T-cell (primary cell): ENCODE data around the gene IL1RL2. TPM values are rescaled to one million over a fixed set of nuclear protein-coding genes. Genes with fewer than 3 reads are reported as not detected.

ENCODE experiments used
- ATAC-seq, 4 experiments: fragments of 200-7000 bp in 3 of 4; fragments of 150-1000 bp in 1 of 4; cut with Tn5 transposase; replicated peaks in 1 of 4; 1 replicate in 3 of 4; 2 replicates in 1 of 4; pipeline ENCODE4 v1.10.0; 2021; ENCODE audit warnings: moderate library complexity in 3 of 4, mild to moderate bottlenecking in 2 of 4, moderate number of reproducible peaks in 1 of 4
- CTCF ChIA-PET, 2 donors: fragments of 300-600 bp; sonication (Branson Sonifier 250); formaldehyde crosslinking; loops; one replicate each; lab custom pipeline; 2022; ENCODE audit warnings: antibody characterized with exemption in 2 of 2; lab: Charles Lee
- POLR2A ChIA-PET, 2 donors: fragments of 300-600 bp; sonication (Branson Sonifier 250); formaldehyde crosslinking; loops; one replicate each; lab custom pipeline; 2022; ENCODE audit warnings: antibody characterized with exemption in 2 of 2; lab: Charles Lee
- DNase-seq, 35 experiments: peaks; one replicate each; pipeline versions ENCODE4 v3.0.0 to v3.0.0-alpha.2; 2013 to 2023
- H3K27ac ChIP-seq: one replicate; pipeline ENCODE4 v1.5.1; 2013; ENCODE audit warnings: low read length
- H3K27me3 ChIP-seq, 2 experiments: replicated peaks in 1 of 2; 1 replicate in 1 of 2; 2 replicates in 1 of 2; pipeline versions ENCODE4 v1.6.1 to v1.7.0; 2013; ENCODE audit warnings: low read length in 1 of 2, mixed read lengths in 1 of 2; ENCODE audit not compliant: control insufficient read depth in 2 of 2, insufficient read depth in 2 of 2; ENCODE audit errors: extremely low read depth in 1 of 2
- H3K36me3 ChIP-seq, 2 donors: 1 replicate in 1 of 2; 2 replicates in 1 of 2; pipeline versions ENCODE4 v1.6.1 to v1.7.0; 2013; ENCODE audit warnings: low read length in 1 of 2; ENCODE audit not compliant: control insufficient read depth in 2 of 2, insufficient read depth in 1 of 2; ENCODE audit errors: extremely low read depth in 1 of 2
- H3K4me1 ChIP-seq, 2 experiments: 1 replicate in 1 of 2; 2 replicates in 1 of 2; pipeline versions ENCODE4 v1.6.1 to v1.7.0; 2013; ENCODE audit warnings: low read length in 2 of 2, mixed read lengths in 1 of 2; ENCODE audit not compliant: insufficient read depth in 2 of 2, control insufficient read depth in 1 of 2; ENCODE audit errors: extremely low read depth in 1 of 2
- H3K4me3 ChIP-seq, 2 donors: 1 replicate in 1 of 2; 2 replicates in 1 of 2; pipeline versions ENCODE4 v1.5.1 to v1.7.0; 2013; ENCODE audit warnings: mild to moderate bottlenecking in 2 of 2, low read length in 1 of 2, moderate library complexity in 1 of 2; ENCODE audit not compliant: control insufficient read depth in 1 of 2; ENCODE audit errors: extremely low read depth in 1 of 2
- H3K9me3 ChIP-seq: 2 replicates; pipeline ENCODE4 v1.7.0; 2013
- H3K27ac Mint-ChIP-seq, 2 donors: one replicate each; pipeline ENCODE4 v1.8.0; 2020 to 2021; ENCODE audit warnings: mild to moderate bottlenecking in 2 of 2, mixed read lengths in 2 of 2
- H3K27me3 Mint-ChIP-seq, 2 donors: one replicate each; pipeline ENCODE4 v1.8.0; 2021 to 2022; ENCODE audit warnings: mixed read lengths in 2 of 2
- H3K36me3 Mint-ChIP-seq: one replicate; pipeline ENCODE4 v1.8.0; 2021; ENCODE audit warnings: mixed read lengths
- H3K4me1 Mint-ChIP-seq, 3 donors: one replicate each; pipeline ENCODE4 v1.8.0; 2020 to 2022; ENCODE audit warnings: mixed read lengths in 3 of 3, mild to moderate bottlenecking in 1 of 3
- H3K4me3 Mint-ChIP-seq, 3 donors: one replicate each; pipeline ENCODE4 v1.8.0; 2020 to 2022; ENCODE audit warnings: mild to moderate bottlenecking in 3 of 3, mixed read lengths in 3 of 3, moderate library complexity in 3 of 3
- H3K9me3 Mint-ChIP-seq, 3 donors: one replicate each; pipeline ENCODE4 v1.8.0; 2020 to 2022; ENCODE audit warnings: mixed read lengths in 3 of 3
- WGBS: methylation state at CpG from one replicate; pipeline ENCODE4 v1.1.5; 2013; ENCODE audit warnings: missing lambda C conversion rate; ENCODE audit not compliant: insufficient coverage; 5-methylcytosine and 5-hydroxymethylcytosine counted together
- total RNA-seq, 35 experiments: library from RNA in 6 of 35; stranded (reverse) in 6 of 35; fragments of 120-200 nt in 1 of 35; gene quantifications; one replicate each; pipeline versions ENCODE4 v1.2.1 to v1.2.4 and lab custom pipeline; 2013 to 2026

IL1RL2 gene
- total RNA-seq, 5 donors from 2014 or later (not counting 1 experiment from before 2014, with no cell fraction given) = not detected

GRCh38 chr2:102176172-102176571 lies 10.7 kb upstream of the IL1RL2 start:
- Histone ChIP-seq H3K36me3 (no peaks in the 10 kb centered on the region), H3K4me3 (no peak overlapping the region), H3K9me3 (no peaks in the 10 kb centered on the region), H3K4me1 (peaks cover 0 to 3% of the 10 kb centered on the region in 2 experiments), H3K27me3 (no peaks in the 10 kb centered on the region), H3K27ac (no peak overlapping the region)
- H3K4me3 Mint-ChIP-seq = no peak overlapping the region
- no peaks in the 10 kb centered on the region for H3K9me3 Mint-ChIP-seq
- ATAC-seq (no peak), DNase-seq (no peak)
- ChIA-PET POLR2A (no interaction called here), CTCF (no interaction called here)
- peaks cover under 1 to 5% of the 10 kb centered on the region in 2 donors for H3K27me3 Mint-ChIP-seq
- H3K36me3 Mint-ChIP-seq = no peaks in the 10 kb centered on the region
- no peak overlapping the region for H3K27ac Mint-ChIP-seq
- 80% methylated on average over 2 of the region's 3 CpGs for WGBS
- peaks cover 8 to 16% (median 10%) of the 10 kb centered on the region in 3 donors for H3K4me1 Mint-ChIP-seq

GRCh38 chr2:102177814-102178478 lies 8.9 kb upstream of the IL1RL2 start:
- peaks cover 1 to 9% (median 2%) of the 10 kb centered on the region in 3 donors for H3K4me1 Mint-ChIP-seq
- Histone ChIP-seq H3K4me3 (no peak overlapping the region), H3K27me3 (no peaks in the 10 kb centered on the region), H3K36me3 (no peaks in the 10 kb centered on the region), H3K4me1 (peaks cover 0 to under 1% of the 10 kb centered on the region in 2 experiments), H3K27ac (no peak overlapping the region), H3K9me3 (no peaks in the 10 kb centered on the region)
- POLR2A ChIA-PET = no interaction called here
- DNase-seq (no peak), ATAC-seq (no peak)
- no peak overlapping the region for H3K4me3 Mint-ChIP-seq
- H3K9me3 Mint-ChIP-seq = no peaks in the 10 kb centered on the region
- peaks cover 5 to 7% of the 10 kb centered on the region in 2 donors for H3K27me3 Mint-ChIP-seq
- H3K27ac Mint-ChIP-seq = no peak overlapping the region
- WGBS = 67% methylated on average over 4 of the region's 7 CpGs
- H3K36me3 Mint-ChIP-seq = no peaks in the 10 kb centered on the region
- CTCF ChIA-PET = interaction anchor here in 1 of 2 donors (0.6 kb wide), 1 partner anchor 614 kb away, joined by 4 read pairs; no protein-coding TSS in a partner anchor

- POLR2A ChIA-PET = no interaction called here
- no CpG with 5 or more reads among the region's 3 CpGs for WGBS
- H3K4me3 ChIP-seq = no peak overlapping the region
- H3K4me3 Mint-ChIP-seq = no peak overlapping the region
- H3K4me1 ChIP-seq = no peaks in the 10 kb centered on the region
- H3K36me3 ChIP-seq = no peaks in the 10 kb centered on the region
- ATAC-seq (no peak), DNase-seq (no peak)
- H3K9me3 Mint-ChIP-seq = no peaks in the 10 kb centered on the region
- no peaks in the 10 kb centered on the region for H3K36me3 Mint-ChIP-seq
- no peak overlapping the region for H3K27ac ChIP-seq
- peaks cover 0 to 2% of the 10 kb centered on the region in 2 experiments for H3K27me3 ChIP-seq
- H3K27me3 Mint-ChIP-seq = peaks cover 5 to 7% of the 10 kb centered on the region in 2 donors
- H3K27ac Mint-ChIP-seq = no peak overlapping the region
- H3K4me1 Mint-ChIP-seq = peaks cover 0 to 7% (median 0%) of the 10 kb centered on the region in 3 donors
- CTCF ChIA-PET = no interaction called here
- H3K9me3 ChIP-seq = no peaks in the 10 kb centered on the region
Measured at GRCh38 chr2:102179061-102179460, 7.8 kb upstream of the IL1RL2 start.

- ATAC-seq (no peak), DNase-seq (no peak)
- Histone ChIP-seq H3K36me3 (no peaks in the 10 kb centered on the region), H3K27me3 (peaks cover 0 to 2% of the 10 kb centered on the region in 2 experiments), H3K9me3 (no peaks in the 10 kb centered on the region), H3K27ac (no peak overlapping the region), H3K4me1 (no peaks in the 10 kb centered on the region), H3K4me3 (no peak overlapping the region)
- ChIA-PET CTCF (no interaction called here), POLR2A (no interaction called here)
- Mint-ChIP-seq H3K27ac (no peak overlapping the region), H3K9me3 (no peaks in the 10 kb centered on the region), H3K4me1 (peaks cover 0 to 13% (median 0%) of the 10 kb centered on the region in 3 donors), H3K36me3 (no peaks in the 10 kb centered on the region), H3K27me3 (peaks cover 5 to 9% of the 10 kb centered on the region in 2 donors), H3K4me3 (no peak overlapping the region)
- WGBS = no CpG with 5 or more reads among the region's 2 CpGs
Measured at GRCh38 chr2:102179788-102180686, 6.8 kb upstream of the IL1RL2 start.

GRCh38 chr2:102180687-102180999 lies 6.2 kb upstream of the IL1RL2 start:
- Histone ChIP-seq H3K4me1 (no peaks in the 10 kb centered on the region), H3K9me3 (no peaks in the 10 kb centered on the region), H3K36me3 (no peaks in the 10 kb centered on the region), H3K27ac (no peak overlapping the region), H3K4me3 (no peak overlapping the region), H3K27me3 (peaks cover 0 to 2% of the 10 kb centered on the region in 2 experiments)
- DNase-seq (no peak), ATAC-seq (no peak)
- peaks cover 5 to 9% of the 10 kb centered on the region in 2 donors for H3K27me3 Mint-ChIP-seq
- H3K27ac Mint-ChIP-seq = no peak overlapping the region
- WGBS = no CpG with 5 or more reads among the region's 1 CpG
- peaks cover 0 to 18% (median 3%) of the 10 kb centered on the region in 3 donors for H3K4me1 Mint-ChIP-seq
- CTCF ChIA-PET = no interaction called here
- POLR2A ChIA-PET = no interaction called here
- no peak overlapping the region for H3K4me3 Mint-ChIP-seq
- no peaks in the 10 kb centered on the region for H3K9me3 Mint-ChIP-seq
- H3K36me3 Mint-ChIP-seq = no peaks in the 10 kb centered on the region

GRCh38 chr2:102181376-102181775 lies 5.4 kb upstream of the IL1RL2 start:
- peaks cover 0 to 2% of the 10 kb centered on the region in 2 experiments for H3K27me3 ChIP-seq
- H3K36me3 ChIP-seq = no peaks in the 10 kb centered on the region
- H3K27ac ChIP-seq = no peak overlapping the region
- peaks cover 5 to 9% of the 10 kb centered on the region in 2 donors for H3K27me3 Mint-ChIP-seq
- POLR2A ChIA-PET = no interaction called here
- ATAC-seq = no peak
- no CpG with 5 or more reads among the region's 5 CpGs for WGBS
- no peak overlapping the region for H3K27ac Mint-ChIP-seq
- H3K9me3 ChIP-seq = no peaks in the 10 kb centered on the region
- no peaks in the 10 kb centered on the region for H3K36me3 Mint-ChIP-seq
- H3K9me3 Mint-ChIP-seq = no peaks in the 10 kb centered on the region
- H3K4me1 Mint-ChIP-seq = peaks cover 0 to 18% (median 4%) of the 10 kb centered on the region in 3 donors
- CTCF ChIA-PET = interaction anchor here in 1 of 2 donors (0.6 kb wide), 1 partner anchor 31 kb away, joined by 3 read pairs; no protein-coding TSS in a partner anchor
- no peak for DNase-seq
- no peak overlapping the region for H3K4me3 ChIP-seq
- H3K4me3 Mint-ChIP-seq = no peak overlapping the region
- H3K4me1 ChIP-seq = no peaks in the 10 kb centered on the region
